Measurements from ENCODE around the gene SMCO4.

DNA sequence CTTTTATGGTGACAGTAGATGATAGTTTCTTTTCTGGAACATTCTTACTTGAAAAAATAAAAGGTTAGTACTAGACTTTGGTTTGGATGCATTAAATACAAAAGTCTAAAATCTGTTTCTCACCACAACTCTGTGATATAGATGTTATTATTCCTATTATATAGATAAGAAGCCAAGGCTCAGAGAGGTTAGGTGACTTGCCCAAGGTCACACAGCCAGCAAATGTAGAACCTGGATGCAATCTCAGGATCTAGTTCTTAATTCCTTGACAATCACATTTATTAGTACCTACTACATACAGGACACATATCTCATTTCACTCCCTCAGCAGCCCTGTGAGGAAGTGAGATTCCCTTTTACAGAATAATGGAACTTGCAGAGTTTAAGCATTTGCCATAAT lies 26.3 kb upstream of the SMCO4 start:
- TF ChIP-seq, protein P1, sequence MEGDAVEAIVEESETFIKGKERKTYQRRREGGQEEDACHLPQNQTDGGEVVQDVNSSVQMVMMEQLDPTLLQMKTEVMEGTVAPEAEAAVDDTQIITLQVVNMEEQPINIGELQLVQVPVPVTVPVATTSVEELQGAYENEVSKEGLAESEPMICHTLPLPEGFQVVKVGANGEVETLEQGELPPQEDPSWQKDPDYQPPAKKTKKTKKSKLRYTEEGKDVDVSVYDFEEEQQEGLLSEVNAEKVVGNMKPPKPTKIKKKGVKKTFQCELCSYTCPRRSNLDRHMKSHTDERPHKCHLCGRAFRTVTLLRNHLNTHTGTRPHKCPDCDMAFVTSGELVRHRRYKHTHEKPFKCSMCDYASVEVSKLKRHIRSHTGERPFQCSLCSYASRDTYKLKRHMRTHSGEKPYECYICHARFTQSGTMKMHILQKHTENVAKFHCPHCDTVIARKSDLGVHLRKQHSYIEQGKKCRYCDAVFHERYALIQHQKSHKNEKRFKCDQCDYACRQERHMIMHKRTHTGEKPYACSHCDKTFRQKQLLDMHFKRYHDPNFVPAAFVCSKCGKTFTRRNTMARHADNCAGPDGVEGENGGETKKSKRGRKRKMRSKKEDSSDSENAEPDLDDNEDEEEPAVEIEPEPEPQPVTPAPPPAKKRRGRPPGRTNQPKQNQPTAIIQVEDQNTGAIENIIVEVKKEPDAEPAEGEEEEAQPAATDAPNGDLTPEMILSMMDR (IDR thresholded peaks at IDR 0.05) = no peak
- TF ChIP-seq POLR2A (IDR thresholded peaks at IDR 0.05) = no peak

All from sigmoid colon (tissue), 3 donors.